IPS-15b (cell line): ENCODE measurements around the gene EHMT2.
"Not testable (repeated sequence)": the region's sequence is repeated elsewhere in the genome, so short reads cannot be mapped to it uniquely, and the experiment has no call there.

ENCODE experiments used
- H3K27me3 ChIP-seq: one replicate; pipeline ENCODE4 v1.6.1; 2013; ENCODE audit warnings: low read length; ENCODE audit not compliant: control insufficient read depth, insufficient read depth
- H3K36me3 ChIP-seq: one replicate; pipeline ENCODE4 v1.6.1; 2013; ENCODE audit warnings: low read length; ENCODE audit not compliant: control insufficient read depth, insufficient read depth
- H3K4me1 ChIP-seq: one replicate; pipeline ENCODE4 v1.6.1; 2013; ENCODE audit warnings: mild to moderate bottlenecking, low read length; ENCODE audit not compliant: control insufficient read depth, insufficient read depth
- H3K4me3 ChIP-seq: one replicate; pipeline ENCODE4 v1.5.1; 2013; ENCODE audit warnings: low read depth, low read length
- H3K9ac ChIP-seq: one replicate; pipeline ENCODE4 v1.6.1; 2013; ENCODE audit warnings: low read depth, mild to moderate bottlenecking, low read length
- H3K9me3 ChIP-seq: one replicate; pipeline ENCODE4 v1.6.1; 2013; ENCODE audit warnings: mild to moderate bottlenecking, low read length; ENCODE audit not compliant: control insufficient read depth, insufficient read depth

The EHMT2 gene

DNA sequence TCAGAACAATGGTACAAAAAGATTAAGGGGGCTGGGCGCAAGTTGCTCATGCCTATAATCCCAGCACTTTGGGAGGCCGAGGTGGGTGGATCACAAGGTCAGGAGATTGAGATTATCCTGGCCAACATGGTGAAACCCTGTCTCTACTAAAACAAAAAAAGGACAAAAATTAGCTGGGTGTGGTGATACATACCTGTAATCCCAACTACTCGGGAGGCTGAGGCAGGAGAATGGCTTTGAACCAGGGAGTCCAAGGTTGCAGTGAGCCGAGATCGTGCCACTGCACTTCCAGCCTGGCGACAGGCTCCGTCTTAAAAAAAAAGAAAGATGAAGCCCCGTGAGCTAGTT, 57.7 kb downstream of the EHMT2 start:
- not testable (repeated sequence) for H3K4me3 ChIP-seq
- peaks cover 50% of the 10 kb centered on the region for H3K36me3 ChIP-seq

DNA sequence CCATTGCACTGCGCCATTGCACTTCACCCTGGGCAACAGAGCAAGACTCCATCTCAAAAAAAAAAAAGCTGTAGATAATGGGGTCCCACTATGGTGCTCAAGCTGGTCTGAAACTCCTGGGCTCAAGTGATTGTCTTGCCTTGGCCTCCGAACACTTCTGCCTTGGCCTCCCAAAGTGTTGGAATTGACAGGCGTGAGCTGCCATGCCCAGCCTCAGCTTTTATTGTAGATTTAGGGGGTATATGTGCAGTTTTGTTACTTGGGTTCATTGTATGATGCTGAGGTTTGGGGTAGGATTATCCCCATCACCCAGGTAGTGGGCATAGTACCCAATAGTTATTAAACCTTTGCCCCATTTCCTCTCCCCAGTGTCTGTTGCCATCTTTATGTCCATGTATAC, 58.5 kb downstream of the EHMT2 start:
- no peaks in the 10 kb centered on the region for H3K27me3 ChIP-seq
- H3K9me3 ChIP-seq = no peaks in the 10 kb centered on the region
- no peak overlapping the region for H3K9ac ChIP-seq
- H3K4me3 ChIP-seq = no peak overlapping the region
- peaks cover 50% of the 10 kb centered on the region for H3K36me3 ChIP-seq
- no peaks in the 10 kb centered on the region for H3K4me1 ChIP-seq

More for the DNA sequence above, 57.7 kb downstream of the EHMT2 start:
- H3K9ac ChIP-seq, H3K9me3 ChIP-seq, H3K4me1 ChIP-seq, H3K27me3 ChIP-seq: not testable (repeated sequence)

DNA sequence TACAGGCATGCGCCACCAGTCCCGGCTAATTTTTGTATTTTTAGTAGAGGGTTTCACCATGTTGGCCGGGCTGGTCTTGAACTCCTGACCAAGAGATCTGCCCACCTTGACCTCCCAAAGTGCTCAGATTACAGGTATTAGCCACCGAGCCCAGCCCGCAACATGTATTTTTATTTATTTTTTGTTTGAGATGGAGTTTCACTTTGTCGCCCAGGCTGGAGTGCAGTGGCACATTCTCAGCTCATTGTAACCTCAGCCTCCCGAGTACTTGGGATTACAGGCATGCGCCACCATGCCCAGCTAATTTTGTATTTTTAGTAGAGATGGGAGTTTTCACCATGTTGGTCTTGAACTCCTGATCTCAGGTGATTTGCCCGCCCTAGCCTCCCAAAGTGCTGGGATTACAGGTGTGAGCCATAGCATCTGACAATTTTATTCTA, 59.4 kb downstream of the EHMT2 start:
- peak overlapping the region; percentile 73 for H3K9ac ChIP-seq
- not testable (repeated sequence) for H3K4me1 ChIP-seq, H3K27me3 ChIP-seq, H3K9me3 ChIP-seq
- H3K4me3 ChIP-seq = peak overlapping the region; percentile 99
- peaks cover 50% of the 10 kb centered on the region for H3K36me3 ChIP-seq

DNA sequence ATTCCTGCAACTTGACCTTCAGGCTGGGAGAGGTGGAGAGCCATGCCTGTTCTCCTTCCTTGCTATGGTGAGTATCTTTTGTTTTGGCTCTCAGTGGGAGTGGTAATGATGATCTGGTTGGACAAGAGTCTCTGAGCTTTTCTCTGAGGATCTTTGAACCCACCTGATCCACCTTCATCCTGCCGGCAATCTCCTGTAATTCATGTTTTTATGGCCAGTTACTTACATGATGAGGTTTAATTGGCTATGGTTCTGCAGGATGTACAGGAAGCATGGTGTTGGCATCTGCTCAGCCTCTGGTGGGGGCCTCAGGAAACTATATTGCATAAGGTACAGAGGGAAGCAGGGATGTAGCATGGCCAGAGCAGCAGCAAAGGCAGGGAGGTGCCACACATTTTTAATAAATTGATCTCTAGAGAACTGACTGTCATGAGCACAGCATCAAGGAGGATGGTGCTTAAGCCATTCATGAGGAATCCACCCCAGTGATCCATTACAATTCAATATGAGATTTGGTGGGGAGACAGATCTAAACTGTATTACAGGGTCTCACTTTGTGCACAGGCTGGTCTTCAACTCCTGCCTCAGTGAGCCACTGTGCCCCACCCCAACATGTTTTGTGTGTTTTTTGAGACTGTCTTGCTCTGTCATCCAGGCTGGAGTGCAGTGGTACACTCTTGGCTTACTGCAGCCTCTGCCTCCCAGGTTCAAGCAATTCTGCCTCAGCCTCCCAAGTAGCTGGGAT, 60.0 kb downstream of the EHMT2 start:
- Histone ChIP-seq H3K36me3 (peaks cover 50% of the 10 kb centered on the region), H3K9ac (peak overlapping the region; percentile 73), H3K9me3 (no peaks in the 10 kb centered on the region), H3K27me3 (no peaks in the 10 kb centered on the region), H3K4me3 (peak overlapping the region; percentile 99), H3K4me1 (no peaks in the 10 kb centered on the region)

DNA sequence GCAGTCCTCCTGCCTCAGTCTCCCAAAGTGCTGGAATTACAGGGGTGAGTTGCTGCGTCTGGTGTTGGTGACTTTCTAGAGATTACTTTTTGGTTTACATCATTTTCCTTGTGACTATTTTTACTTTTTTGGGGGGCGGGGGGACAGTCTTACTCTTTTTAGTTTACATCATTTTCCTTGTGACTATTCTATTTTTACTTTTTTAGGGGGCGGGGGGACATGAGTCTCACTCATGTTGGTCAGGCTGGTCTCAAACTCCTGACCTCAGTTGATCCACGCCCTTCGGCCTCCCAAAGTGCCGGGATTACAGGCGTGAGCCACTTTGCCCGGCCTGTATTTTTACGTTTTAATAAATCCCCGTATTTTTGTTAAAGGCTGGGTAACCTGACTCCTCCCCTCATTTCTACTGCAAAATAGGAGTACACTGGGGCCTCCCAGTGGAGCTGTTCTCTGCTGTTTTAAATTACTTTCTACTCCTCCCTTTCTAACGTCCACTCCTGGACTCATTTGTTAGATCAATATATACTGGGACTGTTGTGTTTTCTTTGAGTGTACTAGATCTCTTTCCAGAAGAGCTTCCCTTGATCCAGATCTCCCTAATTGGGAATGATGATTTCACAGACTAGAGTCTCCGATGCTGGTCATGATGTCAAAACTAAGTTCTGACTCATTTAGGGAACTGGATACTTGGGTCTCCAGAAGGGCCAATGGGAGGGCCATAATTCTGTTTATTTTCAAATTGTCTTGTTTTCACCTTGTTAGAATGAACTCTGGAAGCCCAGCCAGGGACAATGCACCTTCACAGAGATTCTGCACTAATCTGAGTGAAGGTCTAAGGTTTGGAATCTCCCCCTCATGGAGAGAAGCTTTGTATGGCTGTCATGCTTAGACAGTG, 60.8 kb downstream of the EHMT2 start:
- Histone ChIP-seq H3K36me3 (peaks cover 50% of the 10 kb centered on the region), H3K4me3 (peak overlapping the region; percentile 99), H3K9ac (peak overlapping the region; percentile 99), H3K27me3 (no peaks in the 10 kb centered on the region), H3K4me1 (no peaks in the 10 kb centered on the region), H3K9me3 (no peaks in the 10 kb centered on the region)

DNA sequence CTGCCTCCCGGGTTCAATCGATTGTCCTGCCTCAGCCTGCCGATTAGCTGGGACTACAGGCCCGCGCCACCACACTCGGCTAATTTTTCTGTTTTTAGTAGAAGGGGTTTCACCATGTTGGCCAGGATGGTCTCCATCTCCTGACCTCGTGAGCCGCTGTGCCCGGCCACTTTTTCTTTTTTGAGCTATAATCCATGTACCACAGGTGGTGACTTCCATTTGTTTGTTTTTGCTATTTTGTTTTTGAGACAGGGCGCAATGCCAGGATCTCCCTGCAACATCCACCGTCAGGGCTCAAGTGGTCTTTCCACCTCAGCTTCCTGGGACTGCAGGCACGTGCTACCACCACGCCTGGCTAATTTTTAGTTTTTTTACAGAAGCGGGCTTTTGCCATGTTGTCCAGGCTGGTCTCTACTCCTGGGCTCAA, 61.4 kb downstream of the EHMT2 start:
- no peaks in the 10 kb centered on the region for H3K4me1 ChIP-seq

DNA sequence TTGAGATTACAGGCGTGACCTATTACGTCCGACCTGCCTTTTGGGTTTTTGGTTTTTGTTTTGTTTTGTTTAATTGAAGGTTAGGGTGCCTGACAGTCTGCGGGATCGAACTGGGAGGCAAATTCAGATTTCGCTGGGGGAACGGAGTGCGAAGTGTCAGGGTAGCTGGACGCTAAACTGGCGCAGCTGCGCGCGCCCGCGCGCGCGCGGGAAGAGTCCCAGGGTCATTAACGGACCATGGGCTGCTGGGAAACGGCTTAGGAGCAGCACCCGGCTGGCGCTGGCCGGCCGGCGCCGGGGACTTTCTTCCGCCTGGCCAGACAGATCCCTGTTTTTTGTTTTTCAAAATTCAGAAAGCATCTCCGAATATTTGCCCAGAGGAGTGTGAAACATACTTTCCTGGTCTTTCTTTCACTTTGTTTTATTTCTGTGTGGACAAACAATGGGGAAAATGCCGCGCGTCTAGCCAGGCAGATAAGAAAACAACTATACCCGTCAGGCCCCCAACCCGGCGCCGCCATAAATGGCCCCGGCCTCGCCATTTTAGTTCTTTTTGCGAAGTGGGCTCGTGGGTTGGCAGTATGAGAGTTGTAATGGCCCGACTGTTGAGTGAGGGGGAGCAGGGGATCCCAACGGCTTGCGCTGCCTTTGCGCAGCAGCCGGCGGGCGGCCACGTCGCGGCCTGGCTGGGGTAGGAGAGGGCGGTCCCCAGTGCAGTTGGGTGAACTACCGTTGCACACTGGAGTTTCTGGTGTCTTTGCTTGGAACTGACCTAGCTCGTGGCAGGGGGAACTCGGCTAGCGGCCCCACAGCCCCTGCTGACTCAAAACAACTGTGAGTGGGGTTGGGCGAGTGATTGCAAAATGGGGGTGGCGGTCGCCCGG, 62.9 kb downstream of the EHMT2 start:
- Histone ChIP-seq H3K9me3 (no peaks in the 10 kb centered on the region), H3K9ac (peak overlapping the region; percentile 99), H3K36me3 (peaks cover 39% of the 10 kb centered on the region), H3K4me3 (peak overlapping the region; percentile 99), H3K4me1 (no peaks in the 10 kb centered on the region), H3K27me3 (no peaks in the 10 kb centered on the region)

More for the DNA sequence above, 61.4 kb downstream of the EHMT2 start:
- no peaks in the 10 kb centered on the region for H3K27me3 ChIP-seq
- peak overlapping the region; percentile 99 for H3K4me3 ChIP-seq
- no peaks in the 10 kb centered on the region for H3K9me3 ChIP-seq
- H3K9ac ChIP-seq = peak overlapping the region; percentile 99
- peaks cover 50% of the 10 kb centered on the region for H3K36me3 ChIP-seq

DNA sequence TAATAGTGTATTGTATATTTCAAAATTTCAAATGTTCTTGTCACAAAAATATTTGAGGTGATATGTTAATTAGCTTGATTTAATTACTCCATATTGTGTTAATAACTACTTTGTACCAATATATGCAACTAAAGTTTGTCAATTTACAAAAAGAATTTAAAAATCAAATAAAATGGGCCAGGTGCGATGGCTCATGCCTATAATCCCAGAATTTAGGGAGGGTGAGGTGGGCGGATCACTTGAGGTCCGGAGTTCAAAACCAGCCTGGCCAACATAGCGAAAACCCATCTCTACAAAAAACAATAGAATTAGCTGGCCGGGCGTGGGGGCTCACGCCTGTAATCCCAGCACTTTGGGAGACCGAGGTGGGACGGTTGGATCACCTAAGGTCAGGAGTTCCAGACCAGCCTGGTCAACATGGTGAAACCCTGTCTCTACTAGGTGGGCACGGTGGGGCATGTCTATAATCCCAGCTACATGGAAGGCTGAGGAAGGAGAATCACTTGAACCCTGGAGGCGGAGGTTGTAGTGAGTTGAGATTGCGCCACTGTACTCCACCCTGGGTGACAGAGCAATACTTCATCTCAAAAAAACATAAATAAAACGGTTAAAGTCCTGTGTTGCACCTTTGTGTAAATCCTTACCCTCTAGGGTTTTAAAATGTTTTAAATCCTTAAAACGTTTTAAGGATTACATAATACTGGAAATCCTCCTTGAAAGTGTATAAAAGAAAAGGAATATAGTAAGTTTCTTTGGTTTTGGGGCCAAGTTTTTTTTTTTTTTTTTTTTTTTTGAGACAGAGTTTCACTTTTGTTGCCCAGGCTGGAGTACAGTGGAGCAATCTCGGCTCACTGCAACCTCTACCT, 65.9 kb downstream of the EHMT2 start:
- peak overlapping the region; percentile 53 for H3K4me3 ChIP-seq

DNA sequence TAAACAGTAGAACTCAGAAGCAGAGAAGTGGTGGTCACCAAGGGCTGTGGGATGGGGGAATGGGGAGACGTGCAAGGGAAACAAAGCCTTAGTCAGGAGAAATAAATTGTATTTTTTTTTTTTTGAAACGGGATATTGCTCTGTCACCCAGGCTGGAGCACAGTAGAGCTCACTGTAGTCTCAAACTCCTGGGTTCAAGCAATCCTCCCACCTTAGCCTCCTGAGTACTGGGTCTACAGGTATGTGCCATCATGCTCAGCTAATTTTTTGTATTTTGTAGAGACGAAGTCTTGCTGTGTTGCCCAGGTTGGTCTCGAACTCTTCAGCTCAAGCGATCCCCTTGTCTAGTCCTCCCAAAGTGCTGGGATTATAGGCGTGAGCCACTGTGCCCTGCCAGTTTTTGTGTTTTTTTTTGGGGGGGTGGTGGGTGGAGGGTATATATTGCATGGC, 66.6 kb downstream of the EHMT2 start:
- no peaks in the 10 kb centered on the region for H3K27me3 ChIP-seq
- no peak overlapping the region for H3K9ac ChIP-seq
- peak overlapping the region; percentile 53 for H3K4me3 ChIP-seq
- H3K9me3 ChIP-seq = no peaks in the 10 kb centered on the region
- H3K36me3 ChIP-seq = peaks cover 5% of the 10 kb centered on the region
- H3K4me1 ChIP-seq = no peaks in the 10 kb centered on the region

More for the DNA sequence above, 65.9 kb downstream of the EHMT2 start:
- H3K4me1 ChIP-seq = no peaks in the 10 kb centered on the region
- H3K36me3 ChIP-seq = peaks cover 10% of the 10 kb centered on the region
- no peak overlapping the region for H3K9ac ChIP-seq
- H3K27me3 ChIP-seq = no peaks in the 10 kb centered on the region
- no peaks in the 10 kb centered on the region for H3K9me3 ChIP-seq
